DOHH2 (cell line): Measurements from ENCODE around the gene ZNF414.

Experiments
- H3F3A ChIP-seq: fragments of 200-600 bp; sonication (generic), shearing (Covaris generic); 2 replicates; pipeline ENCODE4 v1.6.0; 2016; ENCODE audit warnings: antibody characterized with exemption, mild to moderate bottlenecking; ENCODE audit not compliant: control insufficient read depth, insufficient read depth
- H3K27ac ChIP-seq: fragments of 200-600 bp; sonication (generic); 2 replicates; pipeline ENCODE4 v1.5.1; 2014; ENCODE audit warnings: low read depth, mild to moderate bottlenecking, low read length, moderate library complexity
- H3K27me3 ChIP-seq: fragments of 200-600 bp; sonication (generic); 2 replicates; pipeline ENCODE4 v1.6.1; 2014; ENCODE audit warnings: mild to moderate bottlenecking, low read length, mixed read lengths; ENCODE audit not compliant: control insufficient read depth
- H3K36me3 ChIP-seq: fragments of 200-600 bp; sonication (generic); 2 replicates; pipeline ENCODE4 v1.6.1; 2014; ENCODE audit warnings: mild to moderate bottlenecking, low read length, moderate library complexity, mixed read lengths; ENCODE audit not compliant: control insufficient read depth
- H3K4me1 ChIP-seq: fragments of 200-600 bp; sonication (generic); 2 replicates; pipeline ENCODE4 v1.6.1; 2014; ENCODE audit warnings: mild to moderate bottlenecking, low read length, mixed read lengths; ENCODE audit not compliant: control insufficient read depth
- H3K4me2 ChIP-seq: fragments of 200-600 bp; sonication (generic); 2 replicates; pipeline ENCODE4 v1.6.0; 2014; ENCODE audit warnings: mild to moderate bottlenecking, low read length, moderate library complexity
- H3K4me3 ChIP-seq: fragments of 200-600 bp; sonication (generic); 2 replicates; pipeline ENCODE4 v1.5.1; 2014; ENCODE audit warnings: mild to moderate bottlenecking, low read length, mixed read lengths
- H3K79me2 ChIP-seq: fragments of 200-600 bp; sonication (generic); 2 replicates; pipeline ENCODE4 v1.6.1; 2014; ENCODE audit warnings: mild to moderate bottlenecking, low read length, mixed read lengths; ENCODE audit not compliant: control insufficient read depth
- H3K9me2 ChIP-seq: fragments of 200-600 bp; sonication (generic); replicated peaks from 2 replicates; pipeline ENCODE4 v1.6.1; 2014; ENCODE audit warnings: mild to moderate bottlenecking, low read length, mixed read lengths; ENCODE audit not compliant: control insufficient read depth
- H3K9me3 ChIP-seq: fragments of 200-600 bp; sonication (generic); 2 replicates; pipeline ENCODE4 v1.6.1; 2014; ENCODE audit warnings: antibody characterized with exemption, low read length, mixed read lengths; ENCODE audit not compliant: control insufficient read depth, insufficient read depth
- H4K20me1 ChIP-seq: fragments of 200-600 bp; sonication (generic); 2 replicates; pipeline ENCODE4 v1.6.0; 2014; ENCODE audit warnings: low read depth, mild to moderate bottlenecking, antibody characterized with exemption, low read length, moderate library complexity; ENCODE audit not compliant: control insufficient read depth, insufficient read depth
- EZH2phosphoT487 ChIP-seq: fragments of 200-600 bp; sonication (generic); IDR thresholded peaks from 2 replicates; pipeline ENCODE4 v1.6.1; 2017; ENCODE audit warnings: borderline replicate concordance, mild to moderate bottlenecking, antibody characterized with exemption, low read length, moderate library complexity, mixed read lengths
- TF ChIP-seq, protein P1 (sequence below): fragments of 200-600 bp; sonication (generic); IDR thresholded peaks from one replicate; pipeline ENCODE4 v1.5.1; 2014; ENCODE audit warnings: antibody characterized with exemption, mild to moderate bottlenecking, low read depth, low read length; ENCODE audit not compliant: poor library complexity, severe bottlenecking

ZNF414 gene

DNA sequence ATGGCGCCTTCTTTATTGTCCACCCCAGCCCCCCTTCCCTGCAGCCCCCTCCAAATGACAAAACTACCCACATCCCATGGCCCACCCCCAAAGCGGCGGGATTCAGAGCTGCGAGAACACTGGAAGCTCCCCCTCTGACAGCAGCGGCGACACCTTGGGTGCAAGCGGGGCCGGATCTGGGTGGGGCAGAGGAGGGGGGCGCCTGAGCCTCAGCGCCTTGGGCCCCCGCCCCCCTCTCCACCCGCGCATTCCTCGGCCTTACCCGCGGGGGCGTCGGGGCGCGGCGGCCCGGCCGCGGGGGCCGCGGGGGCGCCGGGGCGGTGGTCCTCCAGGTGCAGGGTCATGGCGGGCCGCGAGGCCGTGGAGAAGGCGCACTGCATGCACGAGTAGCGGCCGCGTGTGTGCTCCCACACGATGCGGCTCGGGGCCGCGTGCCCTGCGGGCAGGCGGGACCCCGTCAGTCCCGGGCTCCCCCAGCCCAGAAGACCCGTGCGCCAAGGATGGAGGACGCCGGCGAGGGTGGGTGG, 3.3 kb downstream of the ZNF414 start:
- Histone ChIP-seq H3F3A (no peaks in the 10 kb centered on the region), H3K79me2 (peaks cover 12% of the 10 kb centered on the region), H3K9me3 (no peaks in the 10 kb centered on the region), H3K4me2 (no peak overlapping the region), H3K36me3 (no peaks in the 10 kb centered on the region; the same call in 1 of the 2 replicates), H3K4me1 (peaks cover 26% of the 10 kb centered on the region), H3K27ac (no peak overlapping the region), H4K20me1 (no peaks in the 10 kb centered on the region), H3K9me2 (no peaks in the 10 kb centered on the region), H3K4me3 (no peak overlapping the region), H3K27me3 (no peaks in the 10 kb centered on the region)
- no peak for TF ChIP-seq EZH2phosphoT487
- TF ChIP-seq, protein P1, sequence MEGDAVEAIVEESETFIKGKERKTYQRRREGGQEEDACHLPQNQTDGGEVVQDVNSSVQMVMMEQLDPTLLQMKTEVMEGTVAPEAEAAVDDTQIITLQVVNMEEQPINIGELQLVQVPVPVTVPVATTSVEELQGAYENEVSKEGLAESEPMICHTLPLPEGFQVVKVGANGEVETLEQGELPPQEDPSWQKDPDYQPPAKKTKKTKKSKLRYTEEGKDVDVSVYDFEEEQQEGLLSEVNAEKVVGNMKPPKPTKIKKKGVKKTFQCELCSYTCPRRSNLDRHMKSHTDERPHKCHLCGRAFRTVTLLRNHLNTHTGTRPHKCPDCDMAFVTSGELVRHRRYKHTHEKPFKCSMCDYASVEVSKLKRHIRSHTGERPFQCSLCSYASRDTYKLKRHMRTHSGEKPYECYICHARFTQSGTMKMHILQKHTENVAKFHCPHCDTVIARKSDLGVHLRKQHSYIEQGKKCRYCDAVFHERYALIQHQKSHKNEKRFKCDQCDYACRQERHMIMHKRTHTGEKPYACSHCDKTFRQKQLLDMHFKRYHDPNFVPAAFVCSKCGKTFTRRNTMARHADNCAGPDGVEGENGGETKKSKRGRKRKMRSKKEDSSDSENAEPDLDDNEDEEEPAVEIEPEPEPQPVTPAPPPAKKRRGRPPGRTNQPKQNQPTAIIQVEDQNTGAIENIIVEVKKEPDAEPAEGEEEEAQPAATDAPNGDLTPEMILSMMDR, result no peak

GRCh38 chr19:8506402-8506957, 7.5 kb downstream of the ZNF414 start:
- no peaks in the 10 kb centered on the region for H3K79me2 ChIP-seq
- no peaks in the 10 kb centered on the region for H3K9me2 ChIP-seq
- no peak overlapping the region for H3K27ac ChIP-seq
- no peaks in the 10 kb centered on the region for H3K27me3 ChIP-seq
- no peaks in the 10 kb centered on the region for H4K20me1 ChIP-seq
- H3K4me3 ChIP-seq, result peak overlapping the region; percentile 80
- H3F3A ChIP-seq, result no peaks in the 10 kb centered on the region
- no peaks in the 10 kb centered on the region for H3K9me3 ChIP-seq
- no peaks in the 10 kb centered on the region; the same call in 1 of the 2 replicates for H3K36me3 ChIP-seq
- peaks cover 12% of the 10 kb centered on the region for H3K4me1 ChIP-seq
- TF ChIP-seq, protein P1, result peak; percentile 48
- TF ChIP-seq EZH2phosphoT487, result no peak
- H3K4me2 ChIP-seq, result peak overlapping the region; percentile 79

- Histone ChIP-seq H3F3A (no peaks in the 10 kb centered on the region), H3K4me2 (peak overlapping the region; percentile 79)
These were observed 8.1 kb downstream of the ZNF414 start for GRCh38 chr19:8505680-8506401.

More at GRCh38 chr19:8505680-8506401, 8.1 kb downstream of the ZNF414 start:
- H3K4me1 ChIP-seq, result peaks cover 12% of the 10 kb centered on the region
- no peaks in the 10 kb centered on the region for H3K36me3 ChIP-seq
- peak overlapping the region; percentile 80 for H3K4me3 ChIP-seq
- no peaks in the 10 kb centered on the region for H3K9me3 ChIP-seq
- no peaks in the 10 kb centered on the region for H4K20me1 ChIP-seq
- H3K79me2 ChIP-seq, result no peaks in the 10 kb centered on the region
- no peaks in the 10 kb centered on the region for H3K27me3 ChIP-seq
- no peaks in the 10 kb centered on the region for H3K9me2 ChIP-seq
- H3K27ac ChIP-seq, result no peak overlapping the region
- TF ChIP-seq, protein P1, result peak; percentile 96
- TF ChIP-seq EZH2phosphoT487, result no peak
